Pancreas (tissue), 10 donors: Measurements from ENCODE around the gene SLC25A17. TPM values are rescaled to one million over a fixed set of nuclear protein-coding genes. Genes with fewer than 3 reads are reported as not detected.
A peak's percentile ranks its signal among the peaks of the same experiment; 100 is the strongest.

Experiments used
- ATAC-seq, 4 donors: fragments of 200-7000 bp; cut with Tn5 transposase; one replicate each; pipeline versions ENCODE4 v1.8.0 to v1.9.1; 2020; ENCODE audit warnings: mild to moderate bottlenecking in 4 of 4, moderate library complexity in 4 of 4
- DNase-seq, 6 donors: peaks; one replicate each; pipeline ENCODE4 v3.0.0-alpha.2; 2020
- FAIRE-seq: peaks from 2 replicates; lab custom pipeline; 2012; peaks lifted over from hg19 to GRCh38; lab: Jason Lieb, UNC
- H3K27ac ChIP-seq, 4 donors: fragments of 200-600 bp; sonication (generic); 1 replicate in 3 of 4; 2 replicates in 1 of 4; pipeline versions ENCODE4 v1.5.0 to v1.8.0; 2020
- H3K27me3 ChIP-seq, 4 donors: fragments of 200-600 bp; one replicate each; pipeline ENCODE4 v1.8.0; 2021
- H3K36me3 ChIP-seq, 3 donors: fragments of 200-600 bp; sonication (generic) in 1 of 3; one replicate each; pipeline versions ENCODE4 v1.5.0 to v1.8.0; 2020 to 2021
- H3K4me1 ChIP-seq, 3 donors: fragments of 200-600 bp; one replicate each; pipeline ENCODE4 v1.8.0; 2021
- H3K4me3 ChIP-seq, 4 donors: fragments of 200-600 bp; sonication (generic) in 2 of 4; one replicate each; pipeline versions ENCODE4 v1.5.0 to v1.8.0; 2020 to 2021
- H3K9me3 ChIP-seq, 4 donors: fragments of 200-600 bp; one replicate each; pipeline ENCODE4 v1.8.0; 2021
- WGBS, 2 donors: extraction: QIAGEN DNeasy Blood & Tissue Kit; methylation state at CpG; one replicate each; pipeline ENCODE4 v1.1.7; 2013; 5-methylcytosine and 5-hydroxymethylcytosine counted together
- intact Hi-C, 3 donors: fragments of 100-400 bp; cut with DNase I; formaldehyde crosslinking; loops; one replicate each; pipeline versions ENCODE4 v1.11.1 to v1.14.2; 2022
- polyA plus RNA-seq, 2 donors: library from polyadenylated mRNA; stranded (reverse); fragments of 200-250 nt; gene quantifications; one replicate each; pipeline ENCODE4 v1.2.3, GENCODE V29; 2013
- total RNA-seq, 6 donors: library from RNA; stranded (reverse); fragmentation: NEBNext Ultra II Directional in 4 of 6; extraction: Animal tissue kit (Norgen Biotek cat#: 25700) in 4 of 6; gene quantifications; one replicate each; pipeline versions ENCODE4 v1.2.1 to v1.2.4, GENCODE V29; 2021 to 2023
- TF ChIP-seq, protein P1 (sequence below), 4 donors: fragments of 200-600 bp; sonication (generic) in 3 of 4; IDR thresholded peaks; one replicate each; pipeline versions ENCODE4 v1.5.0 to v1.8.0; 2021; ENCODE audit warnings: antibody characterized with exemption in 4 of 4
- donor health status: healthy with polysubstance abuse.
- donor health status: DM: no; HTN: no; CAD: no; lungs with moderate emphysema.
- donor health status: DM: no; HTN: no; CAD: no.
- donor health status: control.
- donor health status: control.
- donor health status: Bipolar disorder and iron deficiency.
- donor health status: DM: yes; HTN: yes; CAD: no.
- donor health status: DM: no; HTN: no; CAD: no.
- donor health status: DM: no; HTN: no; CAD: no.
- donor health status: DM: yes; HTN: yes; CAD: no.

Gene SLC25A17
- total and polyA plus RNA-seq, 8 donors = 5.8 to 15.6 (median 8.5) TPM

DNA sequence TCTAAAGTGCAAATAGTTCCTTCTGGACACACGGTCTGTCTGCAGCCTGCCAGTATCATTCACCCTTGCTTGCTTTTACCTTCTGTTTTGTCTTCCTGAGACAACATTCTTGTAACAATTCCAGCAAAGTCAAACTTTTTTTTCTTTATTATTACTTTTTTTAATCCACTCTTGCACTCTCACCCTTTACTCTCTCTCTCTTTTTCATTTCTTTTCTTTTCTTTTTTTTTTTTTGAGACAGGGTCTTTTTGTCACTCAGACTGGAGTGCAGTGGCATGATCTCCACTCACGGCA, 86.2 kb downstream of the SLC25A17 start:
- H3K9me3 ChIP-seq = no peaks in the 10 kb centered on the region
- H3K36me3 ChIP-seq = no peaks in the 10 kb centered on the region
- TF ChIP-seq, protein P1, sequence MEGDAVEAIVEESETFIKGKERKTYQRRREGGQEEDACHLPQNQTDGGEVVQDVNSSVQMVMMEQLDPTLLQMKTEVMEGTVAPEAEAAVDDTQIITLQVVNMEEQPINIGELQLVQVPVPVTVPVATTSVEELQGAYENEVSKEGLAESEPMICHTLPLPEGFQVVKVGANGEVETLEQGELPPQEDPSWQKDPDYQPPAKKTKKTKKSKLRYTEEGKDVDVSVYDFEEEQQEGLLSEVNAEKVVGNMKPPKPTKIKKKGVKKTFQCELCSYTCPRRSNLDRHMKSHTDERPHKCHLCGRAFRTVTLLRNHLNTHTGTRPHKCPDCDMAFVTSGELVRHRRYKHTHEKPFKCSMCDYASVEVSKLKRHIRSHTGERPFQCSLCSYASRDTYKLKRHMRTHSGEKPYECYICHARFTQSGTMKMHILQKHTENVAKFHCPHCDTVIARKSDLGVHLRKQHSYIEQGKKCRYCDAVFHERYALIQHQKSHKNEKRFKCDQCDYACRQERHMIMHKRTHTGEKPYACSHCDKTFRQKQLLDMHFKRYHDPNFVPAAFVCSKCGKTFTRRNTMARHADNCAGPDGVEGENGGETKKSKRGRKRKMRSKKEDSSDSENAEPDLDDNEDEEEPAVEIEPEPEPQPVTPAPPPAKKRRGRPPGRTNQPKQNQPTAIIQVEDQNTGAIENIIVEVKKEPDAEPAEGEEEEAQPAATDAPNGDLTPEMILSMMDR (IDR thresholded peaks at IDR 0.05) = no peak
- no peak overlapping the region for H3K4me3 ChIP-seq
- DNase-seq = no peak
- 43 to 44% methylated on average over 2 of the region's 2 CpGs for WGBS, 2 donors
- no peak for FAIRE-seq
- no peaks in the 10 kb centered on the region for H3K27me3 ChIP-seq
- ATAC-seq = no peak
- peaks cover 0 to 7% (median 5%) of the 10 kb centered on the region in 3 donors for H3K4me1 ChIP-seq
- no peak overlapping the region for H3K27ac ChIP-seq
- intact Hi-C loops = no loop called here

DNA sequence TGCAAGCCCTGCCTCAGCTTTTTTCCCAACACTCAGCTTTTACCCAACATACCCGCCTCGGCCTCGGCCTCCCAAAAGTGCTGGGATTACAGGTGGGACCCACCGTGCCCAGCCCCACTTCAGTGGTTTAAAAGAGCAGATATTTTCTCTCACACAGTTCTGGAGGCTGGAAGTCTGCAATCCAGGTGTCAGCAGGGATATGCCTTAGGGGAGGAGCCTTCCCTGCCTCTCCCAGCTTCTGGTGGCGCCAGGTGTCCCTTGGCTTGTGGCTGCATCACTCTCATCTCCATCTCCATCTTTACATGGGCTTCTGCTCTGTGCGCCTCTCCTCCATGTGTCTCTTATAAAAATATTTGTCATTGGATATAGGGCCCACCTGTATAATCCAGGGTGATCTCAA, 89.9 kb downstream of the SLC25A17 start:
- DNase-seq = peak in 1 of 6 donors; percentile 30
- intact Hi-C loops = no loop called here
- H3K9me3 ChIP-seq = no peaks in the 10 kb centered on the region
- peaks cover 0 to 7% (median 5%) of the 10 kb centered on the region in 3 donors for H3K4me1 ChIP-seq
- TF ChIP-seq, protein P1 (IDR thresholded peaks at IDR 0.05) = no peak
- H3K4me3 ChIP-seq = no peak overlapping the region
- FAIRE-seq = no peak
- WGBS, 2 donors = 87 to 98% methylated on average over 6 of the region's 6 CpGs
- no peaks in the 10 kb centered on the region for H3K36me3 ChIP-seq
- H3K27ac ChIP-seq = no peak overlapping the region
- ATAC-seq = no peak
- H3K27me3 ChIP-seq = no peaks in the 10 kb centered on the region

GRCh38 chr22:40728731-40729189, 90.4 kb downstream of the SLC25A17 start:
- Histone ChIP-seq H3K36me3 (no peaks in the 10 kb centered on the region), H3K4me1 (peaks cover 0 to 7% (median 5%) of the 10 kb centered on the region in 3 donors), H3K9me3 (no peaks in the 10 kb centered on the region), H3K27ac (no peak overlapping the region), H3K27me3 (no peaks in the 10 kb centered on the region), H3K4me3 (no peak overlapping the region)
- intact Hi-C loops = no loop called here
- ATAC-seq (no peak), FAIRE-seq (no peak), DNase-seq (peak in 1 of 6 donors; percentile 40)
- TF ChIP-seq, protein P1 (IDR thresholded peaks at IDR 0.05) = no peak
- WGBS, 2 donors = 74 to 76% methylated on average over 13 of the region's 13 CpGs

- no peak overlapping the region for H3K27ac ChIP-seq
- intact Hi-C loops = no loop called here
- TF ChIP-seq, protein P1 (IDR thresholded peaks at IDR 0.05) = no peak
- FAIRE-seq = no peak
- peak in 1 of 6 donors; percentile 7 for DNase-seq
- 86 to 89% methylated on average over 14 of the region's 14 CpGs for WGBS, 2 donors
- peaks cover 0 to 7% (median 5%) of the 10 kb centered on the region in 3 donors for H3K4me1 ChIP-seq
- H3K9me3 ChIP-seq = no peaks in the 10 kb centered on the region
- no peaks in the 10 kb centered on the region for H3K36me3 ChIP-seq
- no peak overlapping the region for H3K4me3 ChIP-seq
- no peak for ATAC-seq
- no peaks in the 10 kb centered on the region for H3K27me3 ChIP-seq
Observed at GRCh38 chr22:40727964-40728615, 91.1 kb downstream of the SLC25A17 start.
